GM21367 (cell line): ENCODE data around the gene RBM34.
"Not testable (repeated sequence)": the region's sequence is repeated elsewhere in the genome, so short reads cannot be mapped to it uniquely, and the experiment has no call there.

Experiments
- ATAC-seq: cut with Tn5 transposase; IDR thresholded peaks from one replicate; pipeline ENCODE4 v1.9.1; 2021; ENCODE audit not compliant: unreplicated experiment

Gene RBM34

DNA sequence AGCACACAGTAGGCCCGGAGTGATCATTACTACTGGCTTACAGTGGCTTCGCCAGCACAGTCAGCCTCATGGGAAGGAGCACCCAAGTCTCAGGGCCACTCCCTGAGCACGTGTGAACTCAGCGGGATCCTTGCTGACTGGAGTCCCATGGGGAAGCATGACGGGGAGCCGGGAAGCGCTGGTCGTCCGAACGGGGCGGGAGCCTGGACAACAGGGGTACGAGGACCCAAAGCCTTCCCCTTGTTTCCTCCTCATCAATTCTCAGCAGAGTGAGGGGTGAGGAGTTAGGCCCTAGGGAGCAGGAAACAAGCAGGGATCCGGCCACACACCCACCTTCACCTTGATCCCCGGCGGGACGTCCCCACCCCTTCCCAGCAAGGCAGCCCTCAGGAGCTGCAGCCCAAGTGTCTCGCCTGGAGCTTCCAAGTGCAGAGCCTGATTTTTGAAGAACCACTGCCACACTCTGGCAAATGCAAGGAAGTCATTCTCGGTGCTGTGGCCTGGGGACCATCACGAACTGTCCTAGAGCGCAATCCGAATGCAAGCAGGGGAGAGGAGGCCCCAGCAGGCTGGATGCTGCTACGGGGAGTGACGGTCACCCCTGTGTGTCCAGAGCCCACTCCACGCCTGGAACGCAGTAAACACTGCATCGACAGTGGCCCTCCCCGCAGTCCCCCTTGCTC is 67.9 kb downstream of the RBM34 start:
- ATAC-seq: no peak

DNA sequence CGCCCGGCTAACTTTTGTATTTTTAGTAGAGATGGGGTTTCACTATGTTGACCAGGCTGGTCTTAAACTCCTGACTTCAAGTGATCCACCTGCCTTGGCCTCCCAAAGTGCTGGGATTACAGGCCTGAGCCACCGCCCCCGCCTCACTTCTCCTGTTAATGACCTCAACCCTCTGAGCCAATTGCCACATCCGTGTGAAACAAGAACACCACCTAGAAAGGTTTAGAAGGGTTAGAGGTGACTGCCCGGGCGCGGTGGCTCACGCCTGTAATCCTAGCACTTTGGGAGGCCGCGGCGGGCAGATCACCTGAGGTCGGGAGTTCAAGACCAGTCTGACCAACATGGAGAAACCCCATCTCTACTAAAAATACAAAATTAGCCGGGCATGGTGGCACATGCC is 68.6 kb downstream of the RBM34 start:
- not testable (repeated sequence) for ATAC-seq

DNA sequence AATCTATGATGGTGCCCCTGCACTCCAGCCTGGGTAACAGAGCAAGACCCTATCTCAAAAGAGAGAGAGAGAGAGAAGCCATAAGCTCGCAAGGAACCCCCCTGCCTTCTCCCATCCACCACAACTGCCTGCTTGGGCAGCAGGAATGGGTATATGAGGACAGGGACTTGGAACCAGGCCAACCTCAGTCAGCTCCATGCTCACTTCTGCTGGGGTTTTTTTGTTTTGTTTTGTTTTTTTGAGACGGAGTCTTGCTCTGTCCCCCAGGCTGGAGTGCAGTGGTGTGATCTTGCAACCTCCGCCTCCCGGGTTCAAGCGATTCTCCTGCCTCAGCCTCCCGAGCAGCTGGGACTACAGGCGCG is 69.0 kb downstream of the RBM34 start:
- ATAC-seq: not testable (repeated sequence)

DNA sequence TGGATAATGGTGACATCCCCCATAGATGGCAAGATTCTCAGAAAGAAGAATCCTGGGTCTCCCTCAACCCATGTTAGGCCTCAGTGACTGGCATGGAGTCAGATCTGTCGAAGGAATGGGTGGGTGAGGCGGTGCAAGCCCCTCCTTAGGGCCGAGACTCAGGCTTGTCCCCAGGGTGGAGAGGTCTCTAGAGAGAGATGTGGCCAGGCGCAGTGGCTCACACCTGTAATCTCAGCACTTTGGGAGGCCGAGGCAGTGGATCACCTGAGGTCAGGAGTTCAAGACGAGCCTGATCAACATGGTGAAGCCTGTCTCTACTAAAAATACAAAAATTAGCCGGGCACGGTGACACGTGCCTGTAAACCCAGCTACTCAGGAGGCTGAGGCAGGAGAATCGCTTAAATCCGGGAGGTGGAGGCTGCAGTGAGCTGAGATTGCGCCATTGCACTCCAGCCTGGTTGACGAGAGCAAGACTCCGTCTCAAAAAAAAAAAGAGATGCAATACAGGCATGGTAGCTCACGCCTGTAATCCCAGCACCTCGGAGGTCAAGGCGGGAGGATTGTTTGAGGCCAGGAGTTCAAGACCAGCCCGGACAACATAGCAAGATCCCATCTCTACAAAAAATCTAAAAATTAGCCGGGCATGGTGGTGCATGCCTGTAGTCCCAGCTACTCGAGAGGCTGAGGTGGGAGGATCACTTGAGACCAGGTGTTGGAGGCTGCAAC is 69.6 kb downstream of the RBM34 start:
- ATAC-seq: not testable (repeated sequence)

DNA sequence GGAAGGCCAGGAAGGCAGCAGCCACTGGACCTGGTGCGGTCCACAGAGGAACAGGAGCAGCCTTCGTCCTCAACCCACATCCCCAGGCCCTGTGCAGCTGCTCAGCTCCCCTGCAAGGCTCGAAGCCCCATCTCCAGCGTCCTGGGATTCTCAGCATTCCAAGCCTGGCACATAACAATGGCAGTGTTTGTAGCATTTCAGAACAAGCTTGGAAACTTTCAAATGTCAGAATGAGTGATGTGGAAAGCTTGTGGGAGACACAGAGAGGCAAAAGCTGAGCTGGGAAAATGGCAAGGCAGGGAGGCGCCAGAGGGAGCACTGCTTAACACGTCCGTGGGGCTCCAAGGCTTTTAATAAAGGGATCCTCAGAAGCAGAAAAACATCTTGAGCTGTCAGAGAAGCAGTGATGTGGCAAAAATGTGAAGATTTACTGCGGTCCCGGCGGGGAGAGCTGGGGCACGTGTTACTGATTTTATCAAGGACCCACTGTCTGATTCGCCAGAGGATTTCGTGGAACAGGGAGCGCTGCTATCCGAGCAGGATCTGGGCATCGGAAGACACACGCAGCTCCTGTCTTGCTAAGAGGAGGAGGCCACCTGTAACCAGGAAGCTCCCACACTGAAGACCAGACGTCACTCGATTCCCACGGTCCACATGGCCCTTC is 70.5 kb downstream of the RBM34 start:
- ATAC-seq: no peak

DNA sequence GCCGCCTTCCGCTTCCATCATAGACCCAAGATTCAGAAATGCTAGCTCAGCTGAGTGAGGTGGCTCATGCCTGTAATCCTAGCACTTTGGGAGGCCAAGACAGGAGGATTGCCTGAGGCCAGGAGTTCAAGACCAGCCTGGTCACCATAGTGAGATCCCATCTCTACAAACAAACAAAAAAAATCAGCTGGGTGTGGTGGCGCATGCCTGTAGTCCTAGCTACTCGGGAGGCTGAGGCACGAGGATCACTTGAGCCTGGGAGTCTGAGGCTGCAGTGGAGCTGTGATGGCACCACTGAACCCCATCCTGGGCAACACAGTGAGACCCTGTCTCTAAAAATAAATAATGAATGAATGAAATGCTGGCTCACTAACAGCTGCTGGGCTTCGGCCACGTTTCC is 72.1 kb downstream of the RBM34 start:
- no peak for ATAC-seq

DNA sequence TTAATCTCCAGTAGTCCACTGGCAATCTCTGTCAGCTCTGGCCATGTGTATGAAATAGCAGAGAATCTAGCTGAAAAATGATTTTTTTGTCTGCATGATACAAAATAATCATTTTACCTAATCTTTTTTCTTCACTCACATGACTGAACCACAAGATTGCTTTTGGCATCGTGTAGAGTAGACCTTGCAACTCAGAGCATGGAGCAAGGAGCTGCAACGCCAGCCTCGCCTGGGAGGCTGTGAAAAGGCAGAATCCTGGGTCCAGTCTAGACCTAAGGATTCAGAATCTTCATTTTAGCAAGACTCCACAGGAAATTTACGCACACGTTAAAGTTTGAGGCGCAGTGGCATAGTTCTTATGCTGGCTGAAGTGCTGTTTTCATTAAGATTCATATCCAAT is 72.6 kb downstream of the RBM34 start:
- ATAC-seq: no peak

DNA sequence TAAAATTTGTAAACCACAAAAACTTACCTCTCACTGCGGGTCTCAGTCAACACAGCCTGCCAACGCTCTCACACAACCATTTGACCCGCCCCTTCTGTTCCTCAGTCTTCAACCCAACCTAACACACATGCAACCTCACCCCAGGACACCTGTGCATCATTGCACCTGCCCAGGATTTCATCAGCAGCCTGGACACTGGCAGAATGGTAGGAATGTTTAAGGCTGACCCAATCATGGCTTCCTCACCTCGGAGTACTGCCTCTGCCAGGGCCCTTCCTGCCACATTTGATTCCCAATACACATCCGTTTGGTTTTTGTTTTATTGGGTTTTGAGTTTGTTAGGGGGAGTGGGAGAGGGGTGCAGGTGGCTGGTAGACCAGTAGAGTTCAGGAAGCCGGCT is 73.1 kb downstream of the RBM34 start:
- ATAC-seq: no peak

DNA sequence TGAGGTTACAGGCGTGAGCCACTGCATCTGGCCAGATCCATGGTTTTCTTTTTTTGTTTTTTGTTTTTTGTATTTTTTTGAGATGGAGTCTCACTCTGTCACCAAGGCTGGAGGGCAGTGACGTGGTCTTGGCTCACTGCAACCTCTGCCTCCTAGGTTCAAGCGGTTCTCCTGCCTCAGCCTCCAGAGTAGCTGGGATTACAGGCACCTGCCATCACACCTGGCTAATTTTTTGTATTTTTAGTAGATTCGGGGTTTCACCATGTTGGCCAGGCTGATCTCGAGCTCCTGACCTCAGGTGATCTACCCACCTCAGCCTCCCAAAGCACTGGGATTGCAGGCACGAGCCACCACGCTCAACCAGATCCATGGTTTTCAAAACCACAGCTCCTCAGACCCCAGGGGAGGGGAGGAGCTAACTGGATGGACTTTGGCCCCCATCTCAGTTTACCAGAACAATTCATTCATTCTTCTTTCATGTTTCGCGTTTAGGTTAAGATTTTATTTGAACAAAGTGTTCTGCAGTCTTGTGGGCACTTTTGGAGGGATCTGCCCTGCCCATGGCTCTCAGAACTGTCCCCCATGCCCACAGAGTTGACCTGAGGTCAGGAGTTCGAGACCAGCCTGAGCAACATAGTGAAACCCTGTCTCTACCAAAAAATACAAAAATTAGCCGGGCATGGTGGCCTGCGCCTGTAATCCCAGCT is 75.5 kb downstream of the RBM34 start:
- ATAC-seq: not testable (repeated sequence)
